GM21381 (cell line): Measurements from ENCODE around the gene GCDH.
A peak's percentile ranks its signal among the peaks of the same experiment; 100 is the strongest.

Source experiments
- ATAC-seq: cut with Tn5 transposase; IDR thresholded peaks from one replicate; pipeline ENCODE4 v1.9.1; 2021; ENCODE audit warnings: mild to moderate bottlenecking, moderate library complexity; ENCODE audit not compliant: unreplicated experiment

GCDH gene

DNA sequence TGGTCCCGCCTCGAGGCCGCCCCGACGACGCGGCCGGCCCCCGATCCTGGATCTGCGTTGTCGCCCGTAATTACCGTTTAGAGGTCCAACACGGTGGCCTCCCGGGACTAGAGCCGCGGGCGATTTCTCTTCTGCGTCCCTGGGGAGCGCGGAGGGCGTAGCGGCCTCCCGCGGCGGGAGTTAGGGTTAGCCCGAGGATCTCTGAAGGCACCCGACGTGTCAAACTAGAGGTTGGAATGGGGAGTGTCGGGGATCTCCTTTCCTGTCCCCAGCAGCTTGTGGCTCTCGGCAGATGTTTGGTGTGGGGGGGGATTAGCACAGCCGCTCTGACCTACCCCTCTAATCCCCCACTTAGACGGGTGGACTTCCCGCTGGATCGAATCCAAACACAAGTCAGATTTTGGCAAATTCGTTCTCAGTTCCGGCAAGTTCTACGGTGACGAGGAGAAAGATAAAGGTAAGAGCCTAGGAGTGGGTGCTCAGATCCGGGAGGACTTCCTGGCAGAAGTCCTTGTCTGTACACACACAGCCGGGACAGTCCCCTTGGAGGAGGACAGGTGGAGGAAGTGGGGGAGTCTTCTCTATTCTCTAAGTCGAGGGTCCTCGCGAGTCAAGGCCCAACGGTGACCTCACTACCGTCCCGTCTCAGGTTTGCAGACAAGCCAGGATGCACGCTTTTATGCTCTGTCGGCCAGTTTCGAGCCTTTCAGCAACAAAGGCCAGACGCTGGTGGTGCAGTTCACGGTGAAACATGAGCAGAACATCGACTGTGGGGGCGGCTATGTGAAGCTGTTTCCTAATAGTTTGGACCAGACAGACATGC lies 48.0 kb downstream of the GCDH start:
- ATAC-seq, result peak; percentile 5

DNA sequence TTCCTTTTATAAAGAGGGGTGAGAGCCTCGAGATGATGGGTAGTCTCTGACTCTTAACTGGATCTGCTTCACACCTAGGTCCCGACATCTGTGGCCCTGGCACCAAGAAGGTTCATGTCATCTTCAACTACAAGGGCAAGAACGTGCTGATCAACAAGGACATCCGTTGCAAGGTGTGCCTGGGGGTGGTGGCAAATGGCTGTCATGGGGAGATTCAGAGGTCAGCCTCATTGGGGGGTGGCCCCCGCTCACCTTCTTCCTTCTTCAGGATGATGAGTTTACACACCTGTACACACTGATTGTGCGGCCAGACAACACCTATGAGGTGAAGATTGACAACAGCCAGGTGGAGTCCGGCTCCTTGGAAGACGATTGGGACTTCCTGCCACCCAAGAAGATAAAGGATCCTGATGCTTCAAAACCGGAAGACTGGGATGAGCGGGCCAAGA lies 49.0 kb downstream of the GCDH start:
- no peak for ATAC-seq

DNA sequence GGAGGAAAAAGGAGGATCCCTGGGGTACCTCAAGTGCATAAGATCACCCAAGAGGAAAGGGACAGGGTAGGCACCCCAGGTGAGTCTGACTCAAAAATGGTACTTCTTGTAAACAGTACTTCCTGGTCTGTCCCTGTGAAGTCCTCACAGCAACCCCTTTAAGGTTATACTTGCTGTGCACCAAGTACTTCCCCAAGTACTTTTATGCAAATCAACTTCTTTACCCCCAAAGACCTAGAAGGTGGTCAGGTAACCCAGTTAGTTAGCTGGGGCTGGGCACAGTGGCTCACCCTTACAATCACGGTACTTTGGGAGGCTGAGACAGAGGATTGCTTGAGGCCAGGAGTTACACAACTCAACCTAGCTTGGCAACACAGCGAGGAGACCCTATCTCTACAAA lies 49.9 kb downstream of the GCDH start:
- no peak for ATAC-seq

DNA sequence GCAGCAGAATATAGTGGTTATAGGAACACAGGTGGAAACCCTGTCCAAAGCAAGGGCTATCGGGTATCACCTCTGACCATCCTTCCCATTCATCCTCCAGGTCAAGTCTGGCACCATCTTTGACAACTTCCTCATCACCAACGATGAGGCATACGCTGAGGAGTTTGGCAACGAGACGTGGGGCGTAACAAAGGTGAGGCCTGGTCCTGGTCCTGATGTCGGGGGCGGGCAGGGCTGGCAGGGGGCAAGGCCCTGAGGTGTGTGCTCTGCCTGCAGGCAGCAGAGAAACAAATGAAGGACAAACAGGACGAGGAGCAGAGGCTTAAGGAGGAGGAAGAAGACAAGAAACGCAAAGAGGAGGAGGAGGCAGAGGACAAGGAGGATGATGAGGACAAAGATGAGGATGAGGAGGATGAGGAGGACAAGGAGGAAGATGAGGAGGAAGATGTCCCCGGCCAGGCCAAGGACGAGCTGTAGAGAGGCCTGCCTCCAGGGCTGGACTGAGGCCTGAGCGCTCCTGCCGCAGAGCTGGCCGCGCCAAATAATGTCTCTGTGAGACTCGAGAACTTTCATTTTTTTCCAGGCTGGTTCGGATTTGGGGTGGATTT lies 52.6 kb downstream of the GCDH start:
- no peak for ATAC-seq

- no peak for ATAC-seq
These were observed 53.2 kb downstream of the GCDH start for GRCh38 chr19:12944104-12944674.

GRCh38 chr19:12945479-12946091 lies 54.6 kb downstream of the GCDH start, which contains the start of gene RAD23A:
TSS of gene RAD23A (plus strand) at chr19:12945862. CDS start at chr19:12945949, 87 bp downstream.
- ATAC-seq, result peak; percentile 78

DNA sequence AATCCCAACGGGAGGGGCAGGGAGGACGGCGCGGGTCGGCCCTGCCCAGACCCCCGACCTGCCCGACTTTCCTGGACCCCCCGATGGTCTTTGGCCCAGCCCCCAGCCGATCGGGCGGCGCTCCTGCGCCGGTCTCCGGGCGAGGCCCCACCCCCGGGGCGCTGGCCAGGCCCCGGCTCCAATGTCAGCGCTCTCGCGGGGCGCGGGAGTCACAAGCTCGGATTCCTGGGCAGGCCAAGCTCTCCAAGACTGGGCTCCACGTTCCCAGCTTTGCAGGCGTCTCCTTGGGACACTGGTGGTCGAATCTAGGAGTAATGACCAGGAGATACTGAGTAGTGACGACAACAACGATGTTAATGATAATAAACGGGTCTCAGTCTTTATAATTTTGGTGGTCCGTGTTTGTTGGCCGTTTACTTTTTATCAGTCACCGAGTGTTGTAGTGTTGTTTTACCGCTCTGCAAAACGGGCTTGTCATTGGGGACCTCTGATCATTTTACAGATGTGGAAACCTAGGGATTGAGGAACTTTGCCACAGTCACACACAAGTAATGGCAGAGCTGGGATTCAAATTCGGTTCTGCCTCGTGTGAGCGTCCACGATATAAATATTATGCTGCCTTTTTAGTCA lies 55.2 kb downstream of the GCDH start:
- ATAC-seq, result peak; percentile 38

GRCh38 chr19:12946731-12947496 lies 56.0 kb downstream of the GCDH start:
- ATAC-seq, result no peak

DNA sequence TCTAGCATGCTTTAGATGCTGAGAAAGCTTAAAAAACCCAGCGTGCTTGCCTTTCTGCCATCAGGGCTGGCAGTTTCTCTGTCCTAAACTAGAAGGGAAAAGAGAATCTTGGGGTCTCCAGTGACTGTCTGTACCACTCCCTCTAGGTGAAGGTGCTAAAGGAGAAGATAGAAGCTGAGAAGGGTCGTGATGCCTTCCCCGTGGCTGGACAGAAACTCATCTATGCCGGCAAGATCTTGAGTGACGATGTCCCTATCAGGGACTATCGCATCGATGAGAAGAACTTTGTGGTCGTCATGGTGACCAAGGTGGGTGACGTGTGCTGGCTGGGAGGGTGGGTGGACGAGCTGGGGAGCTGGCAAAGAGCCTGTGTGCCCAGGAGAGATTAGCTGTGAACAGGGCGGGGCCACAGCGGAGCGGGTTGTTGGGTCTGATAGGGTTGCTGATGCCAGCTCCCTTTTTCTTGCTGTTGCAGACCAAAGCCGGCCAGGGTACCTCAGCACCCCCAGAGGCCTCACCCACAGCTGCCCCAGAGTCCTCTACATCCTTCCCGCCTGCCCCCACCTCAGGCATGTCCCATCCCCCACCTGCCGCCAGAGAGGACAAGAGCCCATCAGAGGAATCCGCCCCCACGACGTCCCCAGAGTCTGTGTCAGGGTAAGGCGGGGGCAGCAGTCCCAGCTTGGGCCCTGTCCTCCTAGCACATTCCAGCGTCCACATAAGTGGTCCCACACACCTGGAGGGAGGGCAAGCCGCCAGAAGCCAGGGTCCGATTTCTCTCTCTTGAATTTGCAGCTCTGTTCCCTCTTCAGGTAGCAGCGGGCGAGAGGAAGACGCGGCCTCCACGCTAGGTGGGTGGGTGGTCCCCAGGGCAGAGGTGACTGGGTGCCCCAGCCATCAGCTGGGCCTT lies 57.0 kb downstream of the GCDH start:
- ATAC-seq, result no peak

DNA sequence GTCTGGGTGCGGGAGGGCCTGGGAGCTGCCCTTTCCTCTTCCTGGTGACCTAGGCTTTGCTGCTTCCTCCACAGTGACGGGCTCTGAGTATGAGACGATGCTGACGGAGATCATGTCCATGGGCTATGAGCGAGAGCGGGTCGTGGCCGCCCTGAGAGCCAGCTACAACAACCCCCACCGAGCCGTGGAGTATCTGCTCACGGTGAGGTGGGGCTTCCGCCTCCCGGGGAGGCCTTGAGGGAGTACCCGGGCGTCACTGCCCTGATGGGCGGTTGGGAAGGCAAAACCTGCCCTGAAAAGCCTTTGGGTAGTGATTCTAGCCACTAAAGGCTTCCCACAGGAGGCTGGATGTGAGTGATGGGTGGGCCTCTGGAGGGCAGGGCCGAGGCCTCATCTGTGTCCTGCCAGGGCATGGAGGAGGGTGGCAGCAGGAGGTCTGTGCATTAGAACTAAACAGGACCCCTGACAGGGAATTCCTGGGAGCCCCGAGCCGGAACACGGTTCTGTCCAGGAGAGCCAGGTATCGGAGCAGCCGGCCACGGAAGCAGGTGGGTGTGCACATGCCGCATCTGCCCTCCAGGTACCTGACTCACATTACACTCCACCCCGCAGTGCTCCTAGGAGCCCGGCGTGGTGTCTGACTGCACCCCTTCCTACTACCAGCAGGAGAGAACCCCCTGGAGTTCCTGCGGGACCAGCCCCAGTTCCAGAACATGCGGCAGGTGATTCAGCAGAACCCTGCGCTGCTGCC lies 57.8 kb downstream of the GCDH start:
- no peak for ATAC-seq
